ENCODE results near the gene TCF4.

Gene TCF4

DNA sequence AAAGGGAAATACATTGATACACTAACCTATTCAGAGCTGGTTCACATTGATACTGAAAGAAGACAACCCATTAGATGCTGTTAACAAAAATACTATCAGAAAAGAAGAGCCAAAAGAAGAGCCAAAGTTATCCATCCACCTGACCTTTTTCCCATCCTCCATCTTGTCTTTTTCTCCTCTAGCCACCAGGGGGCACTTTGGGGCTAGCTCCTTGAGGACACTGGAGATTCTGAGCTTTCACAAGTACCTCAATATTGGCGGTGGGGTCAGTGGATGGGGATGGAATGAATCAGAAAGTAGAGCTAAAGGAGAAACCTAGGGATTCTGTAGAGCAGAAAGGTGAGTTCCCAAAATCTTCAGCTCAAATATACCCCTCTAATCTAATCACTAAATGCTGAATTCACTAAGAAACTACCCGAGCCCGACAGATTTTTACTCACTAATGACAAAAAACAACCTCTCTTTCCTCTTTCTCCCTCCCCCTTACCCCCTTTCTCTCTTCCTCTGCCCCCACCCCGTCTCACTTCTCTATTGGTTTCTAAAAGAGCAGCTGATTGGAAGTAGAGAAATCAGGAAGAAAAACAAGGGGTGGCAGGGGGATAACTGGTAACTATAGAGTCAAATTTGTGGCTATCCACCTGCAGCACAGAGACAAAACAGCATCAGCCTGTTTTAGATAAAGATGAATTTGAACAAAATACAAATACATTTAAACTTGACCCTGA lies 203.3 kb downstream of the TCF4 start:
- peak in 1 of 2 donors; percentile 5 for DNase-seq (ENCODE audit: low read depth in 2 of 2)

DNA sequence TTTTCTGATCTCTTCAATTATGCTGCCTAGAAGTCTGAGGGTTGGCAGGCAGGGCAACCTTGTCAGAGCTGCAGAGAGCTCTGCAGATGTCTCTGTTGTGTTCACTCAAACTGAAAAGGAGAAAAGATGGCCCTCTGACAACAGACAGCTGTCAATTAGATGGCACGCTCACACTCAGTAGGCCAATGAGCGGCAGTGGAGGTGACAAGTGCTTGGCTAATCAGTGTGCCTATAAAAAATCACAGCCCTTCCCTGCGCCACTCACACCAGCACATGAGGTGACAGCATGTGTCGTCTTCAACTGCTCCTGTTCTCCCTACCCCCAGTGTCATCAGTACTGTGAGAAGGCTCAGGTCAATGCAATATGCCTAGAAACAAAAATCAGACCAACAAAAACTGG lies 203.9 kb downstream of the TCF4 start:
- DNase-seq (ENCODE audit: low read depth in 2 of 2) = no peak

GRCh38 chr18:55382277-55382805 lies 205.7 kb downstream of the TCF4 start:
- no peak for DNase-seq (ENCODE audit: low read depth in 2 of 2)

GRCh38 chr18:55381277-55381676 lies 206.7 kb downstream of the TCF4 start:
- no peak for DNase-seq (ENCODE audit: low read depth in 2 of 2)

- DNase-seq (ENCODE audit: low read depth in 2 of 2) = no peak
Measured at GRCh38 chr18:55380589-55380988, 207.4 kb downstream of the TCF4 start.

DNA sequence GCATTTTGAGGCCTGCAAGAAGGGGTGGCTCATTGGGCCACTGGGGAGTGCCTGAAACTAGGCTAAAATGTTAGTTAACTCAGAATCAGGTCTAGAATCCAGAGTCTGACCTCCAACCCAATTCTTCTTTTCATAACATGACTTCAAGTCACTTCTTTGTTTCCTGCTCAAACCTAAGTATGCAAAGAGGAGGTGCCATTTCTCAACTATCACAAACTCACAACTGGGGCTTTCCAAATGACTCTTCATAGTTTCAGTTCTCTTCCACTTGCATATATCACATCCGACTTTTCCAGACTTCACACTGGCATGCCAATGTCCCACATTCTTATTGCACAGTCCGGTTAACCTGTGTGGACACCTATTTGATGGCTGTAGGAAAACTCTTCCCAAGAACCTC lies 211.6 kb downstream of the TCF4 start:
- no peak for DNase-seq (ENCODE audit: low read depth in 2 of 2)

DNA sequence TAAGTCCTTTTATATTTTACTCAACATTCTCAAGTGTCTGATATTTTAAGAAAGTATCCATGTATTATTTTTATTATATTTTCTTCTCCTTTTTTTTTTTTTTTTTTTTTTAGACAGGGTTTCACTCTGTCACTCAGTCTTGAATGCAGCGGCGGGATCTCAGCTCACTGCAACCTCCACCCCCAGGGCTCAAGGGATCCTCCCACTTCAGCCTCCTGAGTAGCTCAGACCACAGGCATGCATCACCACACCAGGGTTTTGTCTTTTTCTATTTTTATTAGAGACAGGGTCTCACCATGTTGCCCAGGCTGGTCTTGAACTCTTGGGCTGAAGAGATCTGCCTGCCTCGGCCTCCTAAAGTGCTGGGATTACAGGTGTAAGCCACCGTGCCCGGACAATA lies 212.1 kb downstream of the TCF4 start:
- no peak for DNase-seq (ENCODE audit: low read depth in 2 of 2)

GRCh38 chr18:55374741-55375140 lies 213.3 kb downstream of the TCF4 start:
- DNase-seq (ENCODE audit: low read depth in 2 of 2) = no peak

DNA sequence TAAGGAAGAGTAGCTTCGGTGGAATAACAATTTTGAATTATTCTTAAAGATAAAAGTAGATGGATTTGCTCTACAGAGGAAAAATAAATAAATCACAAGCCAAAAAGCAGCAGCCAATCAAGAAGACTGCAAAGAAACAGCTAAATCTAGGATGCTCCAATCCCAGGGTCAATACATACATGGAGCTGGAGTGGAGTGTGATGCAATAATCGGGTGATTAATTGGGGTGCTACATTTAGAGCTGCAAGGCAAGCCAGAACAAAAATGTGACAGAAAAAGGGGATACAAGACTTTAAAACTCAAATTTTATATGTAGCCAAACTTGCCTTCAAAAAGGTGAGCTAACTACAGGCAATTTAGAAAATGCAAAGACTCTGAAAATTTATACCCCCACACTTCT lies 215.8 kb downstream of the TCF4 start:
- no peak for DNase-seq (ENCODE audit: low read depth in 2 of 2)

DNA sequence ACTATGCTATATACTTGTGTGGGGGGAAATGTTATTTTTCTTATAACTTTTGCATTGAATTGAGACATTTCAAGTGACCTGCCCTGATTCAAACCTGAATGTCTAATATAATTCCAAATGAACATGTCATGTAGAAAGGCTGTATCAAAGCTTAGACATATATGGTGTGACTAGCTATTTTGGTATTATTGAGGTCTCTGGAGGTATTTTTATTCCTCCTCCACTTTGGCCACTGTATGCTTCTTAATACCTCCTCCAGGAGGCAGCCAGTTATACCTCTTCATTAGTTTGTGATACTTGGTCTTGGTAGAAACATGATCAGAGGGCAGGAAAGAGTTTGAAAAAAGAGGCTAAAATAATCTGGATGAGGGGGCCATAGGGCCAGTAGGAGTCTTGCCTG lies 217.1 kb downstream of the TCF4 start:
- no peak for DNase-seq (ENCODE audit: low read depth in 2 of 2)

- no peak for DNase-seq (ENCODE audit: low read depth in 2 of 2)
Measured at GRCh38 chr18:55369346-55369745, 218.6 kb downstream of the TCF4 start.

- DNase-seq (ENCODE audit: low read depth in 2 of 2) = no peak
Measured at GRCh38 chr18:55365342-55365741, 222.7 kb downstream of the TCF4 start.

DNA sequence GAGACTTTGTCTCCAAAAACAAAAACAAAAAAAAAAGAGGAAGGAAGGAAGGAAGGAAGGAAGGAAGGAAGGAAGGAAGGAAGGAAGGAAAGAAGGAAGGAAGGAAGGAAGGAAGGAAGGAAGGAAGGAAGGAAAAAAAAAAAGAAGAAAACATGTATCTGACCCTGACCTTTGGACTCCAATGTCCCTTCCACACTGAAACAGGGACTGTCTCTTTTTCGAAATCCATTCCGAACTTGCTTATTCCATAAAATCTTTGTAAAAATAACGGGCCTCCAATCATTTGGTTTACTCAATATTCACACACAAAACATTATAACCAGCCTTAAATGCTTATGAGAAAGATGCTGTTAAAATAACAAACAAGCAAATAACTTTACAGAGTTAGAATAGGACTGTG lies 225.7 kb downstream of the TCF4 start:
- DNase-seq (ENCODE audit: low read depth in 2 of 2) = no peak

- no peak for DNase-seq (ENCODE audit: low read depth in 2 of 2)
Measured at GRCh38 chr18:55361492-55362250, 226.3 kb downstream of the TCF4 start.

DNA sequence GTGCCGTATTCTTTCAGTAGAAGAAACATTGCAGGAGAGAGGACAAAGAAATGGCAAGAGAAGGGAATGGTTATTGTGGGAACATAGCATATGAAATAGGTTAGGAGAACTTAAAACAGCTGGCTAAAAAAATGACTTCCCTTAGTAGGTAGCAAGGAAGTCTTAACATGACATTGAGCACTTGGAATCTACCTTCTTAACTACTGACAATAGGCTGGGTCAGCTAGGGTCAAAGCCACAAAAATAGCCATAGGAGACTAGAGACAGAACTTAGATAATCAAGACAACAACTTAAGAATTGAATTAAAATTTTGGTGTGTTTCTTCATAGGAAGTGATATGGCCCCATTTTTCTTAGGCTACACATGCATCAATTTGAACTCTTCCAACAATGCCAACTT lies 227.9 kb downstream of the TCF4 start:
- no peak for DNase-seq (ENCODE audit: low read depth in 2 of 2)

DNA sequence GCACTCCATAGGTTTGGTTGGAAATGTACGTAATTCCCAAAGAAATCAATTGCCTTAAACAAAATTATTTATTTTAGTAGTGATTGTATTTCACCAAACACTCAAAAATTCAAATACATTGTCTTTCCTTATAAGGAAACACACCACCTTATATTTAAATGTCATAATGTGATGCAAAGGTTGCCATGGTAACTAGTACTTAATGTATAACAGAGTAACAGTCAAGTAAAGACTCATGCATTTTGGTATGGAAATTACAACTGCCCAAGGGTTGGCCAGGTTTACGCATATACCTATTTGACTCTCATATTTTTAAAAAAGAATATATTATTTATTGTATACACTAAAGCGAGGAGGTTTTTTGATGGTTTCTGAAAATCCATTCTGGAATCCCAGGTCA lies 231.2 kb downstream of the TCF4 start:
- DNase-seq (ENCODE audit: low read depth in 2 of 2) = no peak

GRCh38 chr18:55355223-55355622 lies 232.8 kb downstream of the TCF4 start:
- DNase-seq (ENCODE audit: low read depth in 2 of 2) = no peak

DNA sequence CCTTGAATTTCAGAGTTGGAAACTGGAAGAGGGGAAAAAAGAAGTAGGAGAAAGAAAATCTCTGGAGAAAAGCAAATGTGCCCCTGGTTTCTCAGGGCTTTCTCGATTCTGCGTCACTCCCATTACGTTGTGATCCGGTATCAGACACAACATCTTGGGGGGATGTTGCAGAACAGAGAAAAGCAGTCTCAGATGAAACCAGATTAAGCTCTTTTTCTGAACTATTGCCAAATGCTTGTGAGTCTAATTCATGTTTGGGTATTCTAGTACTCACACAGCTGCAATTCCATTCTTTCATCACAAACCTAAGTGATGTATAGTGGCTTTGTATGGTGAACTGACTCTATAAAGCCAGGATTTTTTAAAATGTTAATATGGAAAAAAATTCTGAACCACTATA lies 233.2 kb downstream of the TCF4 start:
- DNase-seq (ENCODE audit: low read depth in 2 of 2) = no peak

DNA sequence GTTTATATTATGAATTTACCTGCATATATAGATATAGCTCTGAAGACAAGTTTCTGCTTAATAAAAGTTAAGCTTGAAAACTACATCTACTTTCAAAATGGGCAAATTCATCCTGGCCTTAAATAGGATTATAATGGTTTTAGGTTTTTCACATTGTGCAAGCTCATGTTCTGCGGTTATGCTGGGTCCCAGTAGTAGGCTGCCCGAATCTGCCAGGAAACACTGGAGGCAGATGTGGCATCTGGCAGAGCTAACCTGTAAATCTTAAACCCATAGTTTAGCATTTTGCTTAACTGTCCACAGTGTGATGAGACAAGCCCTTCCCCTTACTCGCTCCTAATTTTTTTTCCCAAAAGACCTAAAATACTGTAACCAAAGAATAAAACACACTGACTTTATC lies 234.2 kb downstream of the TCF4 start:
- no peak for DNase-seq (ENCODE audit: low read depth in 2 of 2)

- DNase-seq (ENCODE audit: low read depth in 2 of 2) = no peak
Measured at GRCh38 chr18:55353391-55353790, 234.6 kb downstream of the TCF4 start.

GRCh38 chr18:55351980-55352714 lies 235.8 kb downstream of the TCF4 start:
- DNase-seq (ENCODE audit: low read depth in 2 of 2) = no peak

DNA sequence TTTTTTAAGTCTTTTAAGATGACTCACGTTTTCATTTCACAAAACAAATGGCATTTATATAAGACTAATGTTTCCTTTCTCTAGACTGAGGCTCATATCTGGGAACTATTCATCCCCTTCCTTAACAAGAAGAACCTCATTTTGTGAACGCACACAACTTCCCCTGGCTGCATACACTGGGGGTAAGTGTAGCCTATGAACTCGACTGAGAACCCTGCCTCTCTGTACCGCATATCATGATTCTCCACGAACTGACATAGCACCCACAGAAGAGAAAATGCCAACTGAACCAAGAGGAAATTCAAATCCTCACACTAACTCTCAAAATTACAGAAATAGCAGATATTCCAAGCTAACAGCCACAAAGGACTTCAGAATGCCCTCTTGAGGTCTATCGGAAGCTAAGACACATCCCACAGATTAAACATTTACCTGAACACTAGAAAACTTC lies 236.7 kb downstream of the TCF4 start:
- DNase-seq (ENCODE audit: low read depth in 2 of 2) = no peak
